Dermis blood vessel endothelial cell (primary cell): ENCODE results near the gene GSTT4. TPM values are rescaled to one million over a fixed set of nuclear protein-coding genes. Genes with fewer than 3 reads are reported as not detected.
"Not testable (repeated sequence)": the region's sequence is repeated elsewhere in the genome, so short reads cannot be mapped to it uniquely, and the experiment has no call there.

Experiments used
- DNase-seq: peaks from one replicate; pipeline ENCODE4 v3.0.0; 2010
- total RNA-seq: library from RNA; depleted of rRNA; stranded (reverse); fragments of >200 nt; gene quantifications from 2 replicates; pipeline ENCODE4 v1.2.3, GENCODE V29; 2014

Gene GSTT4
- not detected in 2 replicates for total RNA-seq

DNA sequence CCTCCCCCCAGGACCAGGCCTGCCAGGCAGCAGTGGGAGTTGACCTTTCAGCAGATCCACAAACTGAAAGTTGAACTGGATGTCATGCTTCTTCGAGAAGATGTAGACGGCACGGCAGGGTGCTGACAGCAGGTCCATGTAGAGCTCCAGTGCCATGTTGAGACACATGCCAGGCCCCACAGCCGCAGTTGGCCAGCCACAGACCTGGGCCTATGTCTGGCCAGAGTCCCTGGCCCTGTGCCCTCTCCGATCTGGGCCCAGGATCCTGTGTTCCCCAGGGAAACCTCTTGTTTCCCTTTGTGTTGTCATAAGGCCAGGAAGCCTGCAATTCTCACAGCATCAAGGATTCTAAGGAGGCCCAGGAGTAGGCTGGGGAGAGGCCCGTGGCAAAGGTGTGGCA, at the start of gene GSTT4:
Gene GSTT4, minus strand, starts transcription at position 253 of the 400 bp plus-strand sequence. Its CDS starts 97 bp downstream, at position 156.
- no peak for DNase-seq

DNA sequence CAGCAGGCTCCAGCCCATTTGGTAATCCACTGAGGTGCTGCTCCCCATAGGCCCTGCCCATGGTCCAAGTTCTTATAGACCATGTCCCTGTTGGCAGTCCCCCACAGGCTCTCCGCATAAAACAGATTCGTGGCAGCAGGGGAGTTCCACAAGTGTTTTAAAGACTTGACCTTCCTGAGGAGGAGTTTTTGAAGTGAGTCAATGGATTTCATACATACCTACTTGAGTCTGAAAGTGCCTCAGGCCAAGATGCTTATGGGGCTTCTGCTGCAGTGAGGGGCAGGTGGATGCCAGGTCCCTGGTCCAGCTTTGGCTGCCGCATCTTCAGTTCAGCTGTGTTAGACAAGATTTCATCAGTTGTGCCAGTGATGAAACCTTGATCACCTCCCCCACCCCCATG, 49.1 kb upstream of the GSTT4 start:
- no peak for DNase-seq

DNA sequence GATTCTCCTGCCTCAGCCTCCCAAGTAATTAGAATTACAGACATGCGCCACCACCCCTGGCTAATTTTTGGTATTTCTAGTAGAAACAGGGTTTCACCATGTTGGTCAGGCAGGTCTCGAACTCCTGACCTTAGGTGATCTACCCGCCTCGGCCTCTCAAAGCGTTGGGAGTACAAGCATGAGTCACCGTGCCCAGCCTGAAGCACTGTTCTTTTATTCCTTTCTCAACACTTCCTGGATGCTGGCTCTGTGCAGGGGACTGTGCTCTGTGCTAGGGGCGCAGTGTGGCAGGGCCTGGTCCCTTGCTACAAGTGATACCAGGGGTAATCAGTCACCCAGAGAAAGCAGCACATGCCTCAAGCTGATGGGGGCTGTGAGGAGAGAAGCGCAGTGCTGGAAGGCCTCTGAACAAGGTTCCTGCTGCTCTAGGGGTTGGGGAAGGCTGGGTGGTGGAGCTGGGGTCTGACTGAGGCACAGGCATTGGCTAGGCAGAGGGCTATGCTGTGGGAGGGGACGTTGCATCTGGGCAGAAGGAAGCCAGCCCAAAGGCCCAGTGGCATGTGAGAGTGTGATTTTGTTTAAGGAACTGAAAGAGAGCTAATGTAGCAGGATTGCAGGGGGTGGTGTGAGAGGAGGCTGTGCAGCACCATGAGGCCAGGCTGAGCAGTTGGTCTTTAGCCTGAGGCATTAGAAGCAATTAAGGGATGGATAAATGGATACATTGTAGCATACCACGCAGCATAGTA, 48.4 kb upstream of the GSTT4 start:
- no peak for DNase-seq

DNA sequence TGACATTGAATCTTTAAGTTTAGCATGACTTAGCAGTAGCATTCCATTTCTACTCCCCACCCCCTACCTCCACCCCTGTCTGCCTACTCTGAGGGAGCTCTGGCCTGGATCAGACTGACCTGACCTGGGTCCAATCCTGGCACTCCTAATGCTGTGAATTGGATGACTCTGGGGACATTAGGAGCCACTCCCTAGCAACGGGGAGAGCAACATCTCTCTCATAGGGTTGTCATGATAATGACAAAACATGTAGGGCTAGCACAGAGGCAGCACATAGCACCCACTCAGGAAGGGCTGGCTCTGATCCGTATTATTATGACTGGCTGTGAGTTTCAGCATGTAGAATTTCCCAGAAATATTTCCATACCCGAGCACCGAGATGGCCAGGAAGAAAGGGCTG, 46.3 kb upstream of the GSTT4 start:
- DNase-seq: no peak

DNA sequence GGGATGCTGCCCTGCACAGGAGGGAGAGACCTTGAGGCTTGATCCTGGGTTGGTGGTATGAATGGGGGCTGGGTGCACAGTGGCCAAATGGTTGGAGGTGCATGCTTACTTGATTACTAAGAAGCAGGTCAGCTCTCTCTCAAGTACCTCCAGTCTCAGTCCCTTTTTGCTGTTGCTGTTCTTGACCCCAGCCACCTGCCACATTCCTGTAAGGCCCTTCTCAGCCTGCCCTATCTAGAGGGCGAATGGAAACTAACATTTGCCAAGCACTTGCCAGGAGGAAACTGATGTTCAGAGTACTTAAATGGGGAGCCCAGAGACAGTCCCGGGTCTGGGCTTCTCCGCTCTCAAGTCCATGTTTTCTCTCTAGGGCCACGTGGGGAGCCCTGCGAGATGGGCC, 45.8 kb upstream of the GSTT4 start:
- DNase-seq: no peak

DNA sequence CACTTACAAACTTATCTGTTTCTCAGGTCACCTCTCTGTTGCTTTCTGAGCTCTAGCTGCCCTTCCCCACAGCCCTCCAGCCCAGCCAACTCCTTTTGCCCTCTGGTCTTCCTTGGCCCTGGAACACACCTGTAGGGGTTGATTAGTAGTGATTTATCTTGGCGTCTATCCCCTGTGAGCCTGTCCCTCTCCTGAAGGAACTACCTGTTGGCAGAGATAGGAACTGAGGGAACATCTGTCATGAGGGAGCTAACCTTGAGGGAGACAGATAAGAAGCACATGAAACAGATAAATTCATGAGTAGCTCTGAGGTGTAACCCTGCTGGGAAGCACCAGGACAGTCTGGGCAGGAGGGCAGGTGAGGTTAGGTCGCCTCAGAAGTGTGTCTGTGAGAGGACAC, 44.7 kb upstream of the GSTT4 start:
- DNase-seq: no peak

DNA sequence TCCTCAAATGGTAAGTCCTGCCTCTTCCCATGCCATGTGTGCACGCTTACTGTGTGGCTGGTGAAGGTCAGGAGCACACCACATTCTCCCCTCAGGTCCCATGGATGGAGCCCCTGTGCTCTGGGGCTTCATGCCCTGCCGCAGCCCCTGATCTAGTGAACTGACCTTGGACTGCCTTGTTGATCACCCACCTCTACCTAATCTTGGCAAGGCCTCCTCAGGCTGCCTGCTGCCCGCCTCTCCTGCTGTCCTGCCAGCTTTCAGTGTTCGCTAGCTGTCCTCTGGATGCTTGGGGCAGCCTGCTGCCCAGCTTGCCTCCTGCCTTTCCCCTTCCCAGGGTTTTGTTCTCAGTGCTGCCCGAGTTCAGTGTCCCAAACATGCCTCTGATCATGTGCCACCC, 44.0 kb upstream of the GSTT4 start:
- no peak for DNase-seq

DNA sequence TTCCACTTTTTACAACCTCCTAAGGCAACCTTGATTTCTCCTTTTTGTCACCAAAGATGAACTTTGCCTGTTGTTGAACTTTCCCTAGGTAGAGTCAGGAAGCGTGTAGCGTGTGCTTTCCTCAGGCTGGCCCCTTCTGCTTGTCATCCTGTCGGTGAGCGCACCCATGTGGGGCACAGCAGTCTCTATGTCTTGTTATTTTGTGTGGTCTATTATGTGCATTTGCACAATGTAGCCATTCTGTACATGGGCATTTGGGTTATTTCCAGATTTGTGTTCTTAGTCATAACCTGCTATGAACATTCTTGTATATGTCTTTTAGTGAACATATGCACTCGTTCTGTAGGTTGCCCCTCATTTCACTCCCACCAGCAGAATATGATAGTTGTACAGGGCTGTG, 40.8 kb upstream of the GSTT4 start:
- no peak for DNase-seq

DNA sequence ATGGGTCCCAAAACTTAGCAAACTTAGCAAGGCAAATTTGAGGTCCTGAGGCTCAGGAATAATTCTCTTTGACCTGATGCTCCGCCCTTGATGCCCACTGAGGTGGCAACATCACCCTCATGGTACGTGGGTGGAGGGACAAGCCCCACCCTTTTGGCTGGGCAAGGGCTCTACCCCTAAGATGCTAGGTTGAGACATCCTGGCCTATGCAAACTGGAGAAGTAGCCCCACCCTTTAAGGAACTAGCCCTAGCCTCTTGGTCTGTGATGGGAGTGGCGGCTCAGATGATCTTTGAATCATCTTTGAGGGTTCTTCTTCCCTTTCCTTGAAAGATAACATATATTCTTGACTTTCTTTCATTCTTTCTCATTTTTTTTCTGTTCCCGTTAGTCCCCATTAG, 38.7 kb upstream of the GSTT4 start:
- no peak for DNase-seq

DNA sequence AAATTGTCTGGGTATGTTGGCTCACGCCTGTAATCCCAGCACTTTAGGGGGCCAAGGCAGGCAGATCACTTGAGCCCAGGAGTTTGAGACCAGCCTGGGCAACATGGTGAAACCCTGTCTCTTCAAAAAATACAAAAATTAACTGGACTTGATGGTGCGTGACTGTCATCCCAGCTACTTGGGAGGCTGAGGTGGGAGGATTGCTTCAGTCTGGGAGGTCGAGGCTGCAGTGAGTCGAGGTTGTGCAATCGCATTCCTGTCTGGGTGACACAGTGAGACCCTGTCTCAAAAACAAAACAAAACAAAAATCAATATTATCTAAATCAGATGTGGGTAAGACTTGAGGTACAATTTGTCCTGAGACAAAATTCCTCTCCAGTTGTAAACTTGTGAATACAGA, 38.2 kb upstream of the GSTT4 start:
- not testable (repeated sequence) for DNase-seq

DNA sequence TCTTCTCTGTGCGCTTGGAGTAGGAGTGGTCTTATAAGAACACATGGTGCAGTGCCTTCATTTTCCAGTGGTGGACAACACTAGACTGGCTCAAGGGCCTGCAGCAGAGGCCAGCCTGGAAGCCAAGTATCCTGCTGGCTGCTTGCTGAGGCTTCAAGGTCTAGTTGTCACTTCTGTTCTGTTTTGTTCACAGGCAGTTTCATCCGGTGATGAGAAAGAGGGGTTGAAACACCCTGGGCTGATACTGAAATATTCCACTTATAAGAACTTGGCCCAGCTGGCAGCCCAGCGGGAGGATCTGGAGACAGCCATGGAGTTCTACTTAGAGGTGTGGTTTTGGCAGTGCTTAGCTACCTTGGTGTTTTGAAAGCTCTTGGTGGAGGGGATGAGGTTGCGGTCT, 35.7 kb upstream of the GSTT4 start:
- DNase-seq: no peak

DNA sequence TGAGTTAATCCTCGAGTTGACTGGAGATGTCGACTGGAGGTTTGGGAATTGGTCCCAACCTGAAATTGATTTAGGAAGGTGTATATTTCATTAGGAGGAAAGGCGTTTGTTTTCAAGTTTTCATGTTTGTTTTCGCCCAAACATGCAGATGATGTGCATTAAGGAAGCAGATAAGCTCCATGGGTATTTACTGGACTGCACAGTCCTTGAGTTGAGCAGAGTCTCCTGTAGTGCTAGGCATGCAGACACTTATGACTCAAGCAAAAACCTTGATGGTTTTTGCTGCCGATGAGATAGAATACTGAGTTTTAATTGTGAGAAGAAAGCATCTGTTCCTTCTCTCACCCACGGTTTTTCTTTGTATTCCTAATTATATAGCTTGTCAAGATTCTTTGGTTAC, 33.8 kb upstream of the GSTT4 start:
- DNase-seq: no peak

DNA sequence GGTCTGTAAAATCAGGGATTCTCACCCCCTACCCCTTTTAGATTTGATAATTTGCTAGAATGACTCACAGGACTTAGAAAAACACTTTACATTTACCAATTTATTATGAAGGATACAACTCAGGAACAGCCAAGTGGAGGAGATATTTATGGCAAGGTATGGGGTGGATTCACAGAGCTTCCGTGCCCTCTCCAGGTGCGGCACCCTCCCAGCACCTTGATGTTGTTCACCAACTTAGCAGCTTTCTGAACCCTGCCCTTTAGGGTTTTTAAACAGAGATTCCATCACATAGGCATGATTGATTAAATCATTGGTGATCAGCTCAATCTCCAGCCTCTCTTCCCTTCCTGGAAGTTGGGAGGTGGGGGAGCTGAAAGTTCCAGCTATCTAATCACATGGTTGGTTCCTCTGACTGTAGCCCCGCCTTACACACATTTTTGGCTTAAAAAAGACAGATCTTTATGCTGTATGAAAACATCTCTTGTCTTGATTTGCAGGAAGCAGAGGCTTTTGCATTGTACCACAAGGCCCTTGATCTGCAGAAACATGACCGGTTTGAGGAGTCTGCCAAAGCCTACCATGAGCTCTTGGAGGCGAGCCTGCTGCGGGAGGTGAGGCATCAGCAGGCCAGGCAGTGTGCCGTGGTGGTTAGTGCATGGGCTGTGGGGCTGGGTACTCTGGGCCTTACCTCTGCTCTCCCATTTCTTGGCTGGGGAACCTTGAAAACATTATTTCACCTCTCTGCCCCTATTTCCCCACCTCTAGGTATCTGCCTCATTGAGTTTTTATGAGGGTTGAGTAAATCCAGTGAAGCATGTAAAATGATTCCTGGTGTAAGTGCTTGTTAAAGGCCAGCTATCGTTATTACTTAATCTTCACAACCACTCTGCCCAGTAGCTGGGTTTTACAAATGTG, 32.9 kb upstream of the GSTT4 start:
- no peak for DNase-seq

DNA sequence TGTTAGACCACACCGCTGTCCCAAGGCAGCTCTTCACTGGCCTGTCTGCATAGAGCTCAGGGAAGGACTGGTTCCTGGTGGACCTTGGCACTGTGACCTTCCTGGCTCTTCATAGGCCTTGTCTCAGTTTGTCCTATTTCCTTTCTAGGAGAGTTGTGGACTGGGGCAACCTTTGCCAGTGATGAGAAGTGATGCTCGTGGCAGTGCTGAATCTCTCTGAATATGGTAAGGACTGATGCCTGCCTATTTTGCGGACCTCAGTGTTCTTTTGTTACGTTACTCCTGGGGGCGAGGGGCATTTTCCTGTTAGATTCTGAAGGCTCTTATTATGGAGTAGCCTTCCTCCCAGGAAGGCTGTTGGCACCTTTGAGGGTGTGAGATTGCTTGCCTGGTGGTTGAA, 30.0 kb upstream of the GSTT4 start:
- DNase-seq: no peak

DNA sequence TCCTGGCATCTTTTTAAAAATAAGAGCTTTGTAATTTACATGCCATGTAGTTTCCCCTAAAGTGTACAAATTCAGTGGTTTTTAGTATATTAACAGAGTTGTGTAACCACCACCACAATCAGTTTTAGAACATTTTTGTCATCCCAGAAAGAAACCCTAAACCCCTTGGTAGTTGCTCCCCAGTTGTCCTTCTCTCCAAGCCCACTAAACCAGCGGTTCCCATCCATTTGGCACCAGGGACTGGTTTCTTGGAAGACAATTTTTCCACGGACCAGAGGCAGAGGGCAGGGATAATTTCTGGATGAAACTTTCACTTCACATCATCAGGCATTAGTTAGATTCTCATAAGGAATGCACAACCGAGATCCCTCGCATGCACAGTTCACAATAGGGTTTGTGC, 28.5 kb upstream of the GSTT4 start:
- no peak for DNase-seq

DNA sequence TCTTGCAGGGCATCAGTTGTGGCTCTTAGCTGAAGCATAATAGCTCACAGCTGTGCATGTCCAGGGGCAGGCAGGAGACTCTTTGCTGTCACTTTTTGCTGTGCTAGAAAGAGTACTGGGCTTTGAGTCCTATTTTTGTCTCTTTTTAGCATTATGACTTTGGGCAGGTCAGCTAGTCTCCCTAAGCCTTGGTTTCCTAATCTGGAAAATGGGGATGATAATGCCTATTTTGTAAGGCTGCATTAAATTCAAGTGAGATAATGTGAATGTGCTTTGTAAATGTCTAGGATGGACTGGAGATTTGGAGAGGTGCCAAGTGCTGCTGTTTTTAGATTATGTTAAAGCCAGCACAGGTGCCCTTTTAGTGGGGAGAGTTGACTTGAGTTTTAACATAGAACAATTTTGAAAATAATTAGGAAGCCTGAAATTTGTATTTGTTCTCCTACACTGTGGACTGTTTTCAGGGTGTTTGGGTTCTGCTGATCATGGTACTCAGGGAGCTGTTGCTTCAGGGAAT, 25.0 kb upstream of the GSTT4 start:
- no peak for DNase-seq

DNA sequence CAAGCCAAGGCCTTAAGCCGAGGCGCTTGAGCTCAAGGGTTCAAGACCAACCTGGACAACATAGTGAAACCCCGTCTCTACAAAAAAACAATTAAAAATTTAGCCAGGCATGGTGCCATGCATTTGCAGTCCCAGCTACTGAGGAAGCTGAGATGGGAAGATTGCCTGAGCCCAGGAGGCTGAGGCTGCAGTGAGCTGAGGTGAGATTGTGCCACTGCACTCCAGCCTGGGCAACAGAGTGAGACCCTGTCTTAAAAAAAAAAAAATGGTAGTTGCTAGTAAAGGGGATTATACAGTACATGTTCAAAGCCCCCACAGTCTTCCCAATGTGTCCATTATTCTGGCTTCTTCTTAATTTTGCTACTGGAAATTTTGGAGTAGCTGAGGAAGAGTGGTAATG, 24.1 kb upstream of the GSTT4 start:
- no peak for DNase-seq

DNA sequence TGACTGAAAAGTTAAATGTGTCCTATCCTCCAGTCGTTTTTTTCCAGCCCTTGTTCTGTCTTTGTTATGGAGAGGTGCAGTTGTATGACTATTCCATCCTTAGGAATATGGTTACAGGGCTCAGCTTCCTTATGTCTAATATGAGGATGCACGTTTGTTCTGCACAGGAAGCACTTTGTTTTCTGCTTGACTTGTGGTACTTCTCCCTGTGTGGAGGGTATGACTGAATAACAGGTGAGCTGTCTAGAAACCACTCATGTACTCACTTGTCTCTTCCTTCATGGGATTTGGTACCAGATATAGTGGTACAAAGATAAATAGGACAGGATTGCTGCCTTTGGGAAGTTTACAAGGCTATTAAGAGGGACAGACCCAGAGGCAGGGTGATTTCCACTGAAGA, 23.3 kb upstream of the GSTT4 start:
- DNase-seq: no peak

DNA sequence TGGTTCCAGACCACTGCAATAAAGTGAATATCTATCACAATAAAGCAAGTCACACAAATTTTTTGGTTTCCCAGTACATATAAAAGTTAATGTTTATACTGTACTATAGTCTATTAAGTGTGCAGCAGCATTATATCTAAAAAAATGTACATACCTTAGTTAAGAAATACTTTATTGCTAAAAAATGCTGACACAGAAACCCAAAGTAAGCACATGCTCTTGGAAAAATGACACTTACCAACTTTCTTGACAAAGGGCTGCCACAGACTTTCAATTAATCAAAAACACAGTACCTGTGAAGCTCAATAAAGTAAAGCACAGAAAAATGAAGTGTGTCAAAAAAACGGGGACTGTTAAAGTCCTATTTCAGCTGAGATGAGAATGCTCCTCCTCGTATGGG, 22.7 kb upstream of the GSTT4 start:
- no peak for DNase-seq

DNA sequence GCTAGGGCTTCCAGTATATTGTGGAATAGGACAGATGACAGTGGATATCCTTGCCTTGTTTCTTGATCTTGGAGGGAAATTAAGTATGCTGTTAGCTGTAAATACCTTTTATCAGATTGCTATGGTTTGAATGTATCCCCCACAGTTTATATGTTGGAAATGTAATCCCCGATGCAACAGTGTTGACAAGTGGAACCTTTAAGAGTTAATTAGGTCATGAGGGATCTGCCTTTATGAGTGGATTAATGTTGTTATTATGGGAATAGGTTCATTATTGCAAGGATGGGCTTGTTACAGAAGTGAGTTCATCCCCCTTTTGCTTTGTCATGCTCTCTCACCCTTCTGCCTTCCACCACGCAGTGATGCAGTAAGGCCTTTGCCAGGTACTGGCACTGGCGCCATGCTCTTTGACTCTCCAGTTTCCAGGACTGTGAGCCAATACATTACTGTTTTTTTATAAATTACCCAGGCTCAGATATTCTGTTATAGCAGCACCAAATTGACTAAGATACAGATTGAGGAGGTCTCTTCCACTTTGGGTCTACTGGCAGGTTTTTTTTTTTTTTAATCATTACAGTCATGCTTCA, 22.2 kb upstream of the GSTT4 start:
- no peak for DNase-seq

DNA sequence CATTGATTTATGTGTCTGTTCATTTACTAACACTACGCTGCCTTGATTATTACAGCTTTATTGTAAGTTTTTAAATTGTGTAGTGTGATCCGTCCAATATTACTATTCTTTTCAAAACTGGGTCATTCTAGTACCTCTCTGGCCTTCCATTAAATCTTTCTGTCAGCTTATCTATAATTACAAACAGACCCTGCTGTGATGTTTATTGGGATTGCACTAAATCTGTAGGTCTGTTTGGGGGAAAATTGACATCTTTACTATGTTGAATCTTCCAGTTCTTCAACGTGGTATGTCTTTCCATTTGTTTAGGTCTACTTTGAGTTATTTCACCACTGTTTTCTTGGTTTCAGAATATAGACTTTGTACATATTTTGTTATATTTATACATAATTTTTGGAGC, 21.5 kb upstream of the GSTT4 start:
- no peak for DNase-seq

DNA sequence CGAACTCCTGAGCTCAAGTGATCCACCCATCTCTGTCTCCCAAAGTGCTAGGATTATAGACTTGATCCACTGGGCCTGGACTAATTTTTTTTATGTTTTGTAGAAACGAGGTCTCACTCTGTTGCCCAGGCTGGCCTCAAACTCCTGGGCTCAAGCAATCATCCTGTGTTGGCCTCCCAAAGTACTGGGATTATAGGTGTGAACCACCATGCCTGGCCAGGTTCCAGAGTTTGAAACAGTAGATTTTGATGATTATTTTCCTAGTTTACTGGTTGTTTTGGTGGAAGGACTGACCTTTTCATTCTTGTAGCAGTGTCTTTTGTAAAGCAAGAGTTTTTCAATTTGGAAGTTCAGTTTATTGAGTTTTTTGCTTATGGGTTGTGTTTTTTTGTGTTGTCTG, 20.8 kb upstream of the GSTT4 start:
- DNase-seq: no peak

DNA sequence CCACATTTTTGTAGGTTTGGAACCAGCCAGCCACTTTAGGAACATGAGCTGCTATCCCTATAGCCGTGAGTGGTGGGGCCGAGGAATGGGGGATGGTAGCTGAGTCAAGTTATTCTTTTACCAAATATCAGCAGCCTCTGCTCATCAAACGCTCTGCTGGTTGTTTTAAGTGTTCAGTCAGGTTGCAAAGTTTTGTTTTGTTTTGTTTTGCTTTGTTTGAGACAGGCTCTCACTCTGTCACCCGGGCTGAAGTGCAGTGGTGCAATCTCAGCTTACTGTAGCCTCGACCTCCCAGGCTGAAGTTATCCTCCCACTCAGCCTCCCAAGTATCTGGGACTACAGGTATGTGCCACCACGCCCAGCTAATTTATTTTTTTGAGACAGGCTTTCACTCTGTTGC, 20.2 kb upstream of the GSTT4 start:
- no peak for DNase-seq

DNA sequence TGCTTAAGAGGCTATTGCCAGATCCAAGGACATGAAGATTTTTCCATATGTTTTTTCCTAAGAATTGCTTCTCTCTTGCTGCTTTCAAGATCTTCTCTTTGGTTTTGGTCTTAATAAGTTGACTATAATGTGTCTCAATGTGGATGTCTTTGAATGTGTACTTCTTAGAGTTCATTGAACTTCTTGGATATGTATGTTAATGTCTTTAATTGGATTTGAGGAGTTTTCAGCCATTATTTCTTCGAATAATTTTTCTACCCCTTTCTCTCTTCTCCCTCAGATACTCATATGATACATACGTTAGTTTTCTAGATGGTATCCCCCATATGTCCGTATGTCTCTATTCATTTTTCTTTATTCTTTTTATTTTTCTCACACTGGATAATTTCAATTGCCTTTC, 19.1 kb upstream of the GSTT4 start:
- no peak for DNase-seq
